ENCODE data around the gene ENG. TPM values are rescaled to one million over a fixed set of nuclear protein-coding genes. Genes with fewer than 3 reads are reported as not detected.

Gene ENG
- polyA plus RNA-seq, 2 of the 4 experiments (the other 2 are of a cell fraction), result 0.08 TPM; not detected in 1

GRCh38 chr9:127887792-127888191, 33.3 kb upstream of the ENG start:
- no peak for TF ChIP-seq ATOH8 (CRISPR knock-in tag; IDR thresholded peaks at IDR 0.05; ENCODE audit: low read depth)
- FAIRE-seq (no peak), ATAC-seq (peak; percentile 80 to 84), DNase-seq (ENCODE audit: low read depth in 1 of 2, low spot score in 1 of 2) (peak in 1 of 2 experiments; percentile 56)
- Histone ChIP-seq H3K4me2 (no peak overlapping the region), H3K27ac (no peak overlapping the region), H3K4me1 (no peaks in the 10 kb centered on the region), H3K9me3 (peaks cover 3% of the 10 kb centered on the region; the same call in 2 of the 3 replicates), H3K4me3 (no peak overlapping the region)
- ChIA-PET POLR2A (no interaction called here), CTCF (interaction anchor here (0.6 to 6.5 kb wide), 7 partner anchors 18 to 253 kb away, joined by 3 to 50 read pairs (median 3); no protein-coding TSS in a partner anchor)
- WGBS (ENCODE audit: missing lambda C conversion rate), result 84% methylated on average over 2 of the region's 2 CpGs

- TF ChIP-seq REST (IDR thresholded peaks at IDR 0.05) (peak; percentile 26; the same call in 1 of the 2 replicates), BCL3 (IDR thresholded peaks at IDR 0.05) (no peak), CHD2 (IDR thresholded peaks at IDR 0.05; ENCODE audit: low read length, partially characterized antibody) (no peak)
- Histone ChIP-seq H3K4me2 (no peak overlapping the region), H3K4me3 (no peak overlapping the region), H3K4me1 (peaks cover 5% of the 10 kb centered on the region; the same call in 1 of the 3 replicates), H3K9me3 (no peaks in the 10 kb centered on the region), H3K27ac (no peak overlapping the region)
- ATAC-seq (peak in 1 of 2 experiments; percentile 67; a peak in 3 of 6 replicates), DNase-seq (ENCODE audit: low read depth in 1 of 2, low spot score in 1 of 2) (peak in 1 of 2 experiments; percentile 69), FAIRE-seq (no peak)
- 94% methylated on average over 17 of the region's 18 CpGs for WGBS (ENCODE audit: missing lambda C conversion rate)
- POLR2A ChIA-PET, result no interaction called here
- CTCF ChIA-PET, result interaction anchor here (0.9 to 6.5 kb wide), 6 partner anchors 17 to 246 kb away, joined by 3 to 50 read pairs (median 3); partner anchors contain the start of gene TOR2A
These were observed 32.0 kb upstream of the ENG start for GRCh38 chr9:127886401-127886972.

- DNase-seq (ENCODE audit: low read depth in 1 of 2, low spot score in 1 of 2) (no peak), ATAC-seq (peak in 1 of 2 experiments; percentile 10; a peak in 1 of 6 replicates), FAIRE-seq (no peak)
- ChIA-PET POLR2A (no interaction called here), CTCF (interaction anchor here (1.1 to 6.5 kb wide), 5 partner anchors 12 to 151 kb away, joined by 3 to 50 read pairs (median 6); partner anchors contain the start of gene TOR2A)
- H3K27ac ChIP-seq, result no peak overlapping the region
- TF ChIP-seq PBX3 (IDR thresholded peaks at IDR 0.05) (no peak), EP300 (IDR thresholded peaks at IDR 0.05) (no peak), RCOR1 (IDR thresholded peaks at IDR 0.05; ENCODE audit: low read depth, low read length) (no peak), TFCP2L1 (CRISPR knock-in tag; IDR thresholded peaks at IDR 0.05) (no peak), MYC (IDR thresholded peaks at IDR 0.05; ENCODE audit: borderline replicate concordance, low read length) (no peak), ELK1 (IDR thresholded peaks at IDR 0.05; ENCODE audit: low read depth, low read length) (no peak), MAX (IDR thresholded peaks at IDR 0.05) (no peak), ESRRA (IDR thresholded peaks at IDR 0.05; ENCODE audit: borderline replicate concordance, low read length) (no peak), ZSCAN20 (CRISPR knock-in tag; IDR thresholded peaks at IDR 0.05) (no peak), BHLHE40 (IDR thresholded peaks at IDR 0.05; ENCODE audit: low read depth, low read length) (no peak), CEBPB (IDR thresholded peaks at IDR 0.05) (no peak)
- H3K4me2 ChIP-seq, result no peak overlapping the region
- no peak overlapping the region for H3K4me3 ChIP-seq
- WGBS (ENCODE audit: missing lambda C conversion rate), result 73% methylated on average over 13 of the region's 13 CpGs
- H3K4me1 ChIP-seq, result peaks cover 5% of the 10 kb centered on the region; the same call in 1 of the 3 replicates
- no peaks in the 10 kb centered on the region for H3K9me3 ChIP-seq
These were observed 31.2 kb upstream of the ENG start for GRCh38 chr9:127885508-127886281.
